ENCODE results near the gene ALK. TPM values are rescaled to one million over a fixed set of nuclear protein-coding genes. Genes with fewer than 3 reads are reported as not detected.

Gene ALK
- total RNA-seq, 1 experiment from 2014 or later: not detected

GRCh38 chr2:29902356-29902755, 19.0 kb downstream of the ALK start:
- DNase-seq (ENCODE audit: low spot score): no peak

- DNase-seq (ENCODE audit: low spot score): no peak
These were observed 20.3 kb downstream of the ALK start for GRCh38 chr2:29900971-29901633.

GRCh38 chr2:29898999-29899398, 22.4 kb downstream of the ALK start:
- DNase-seq (ENCODE audit: low spot score): no peak

GRCh38 chr2:29894822-29895614, 26.4 kb downstream of the ALK start:
- DNase-seq (ENCODE audit: low spot score): no peak

GRCh38 chr2:29892585-29893259, 28.7 kb downstream of the ALK start:
- DNase-seq (ENCODE audit: low spot score): no peak

- no peak for DNase-seq (ENCODE audit: low spot score)
These were observed 40.2 kb downstream of the ALK start for GRCh38 chr2:29881089-29881730.

- DNase-seq (ENCODE audit: low spot score): no peak
These were observed 41.3 kb downstream of the ALK start for GRCh38 chr2:29880084-29880483.

GRCh38 chr2:29879456-29879855, 41.9 kb downstream of the ALK start:
- no peak for DNase-seq (ENCODE audit: low spot score)

- DNase-seq (ENCODE audit: low spot score): no peak
These were observed 42.5 kb downstream of the ALK start for GRCh38 chr2:29878898-29879297.

- no peak for DNase-seq (ENCODE audit: low spot score)
These were observed 45.0 kb downstream of the ALK start for GRCh38 chr2:29876374-29876773.

GRCh38 chr2:29874745-29875144, 46.6 kb downstream of the ALK start:
- no peak for DNase-seq (ENCODE audit: low spot score)

- DNase-seq (ENCODE audit: low spot score): no peak
These were observed 48.5 kb downstream of the ALK start for GRCh38 chr2:29872870-29873269.

- DNase-seq (ENCODE audit: low spot score): peak; percentile 15
These were observed 49.8 kb downstream of the ALK start for GRCh38 chr2:29871541-29871940.

- DNase-seq (ENCODE audit: low spot score): no peak
These were observed 55.9 kb downstream of the ALK start for GRCh38 chr2:29865512-29865911.

- no peak for DNase-seq (ENCODE audit: low spot score)
These were observed 56.4 kb downstream of the ALK start for GRCh38 chr2:29864988-29865387.

- no peak for DNase-seq (ENCODE audit: low spot score)
These were observed 65.3 kb downstream of the ALK start for GRCh38 chr2:29855924-29856639.

GRCh38 chr2:29850794-29851193, 70.6 kb downstream of the ALK start:
- no peak for DNase-seq (ENCODE audit: low spot score)

GRCh38 chr2:29848566-29849310, 72.6 kb downstream of the ALK start:
- DNase-seq (ENCODE audit: low spot score): no peak

- DNase-seq (ENCODE audit: low spot score): no peak
These were observed 73.5 kb downstream of the ALK start for GRCh38 chr2:29847886-29848285.

GRCh38 chr2:29844713-29845326, 76.6 kb downstream of the ALK start:
- no peak for DNase-seq (ENCODE audit: low spot score)
